Panc1 (cell line): ENCODE results near the gene SIGLEC15. TPM values are rescaled to one million over a fixed set of nuclear protein-coding genes. Genes with fewer than 3 reads are reported as not detected.

Experiments used
- ATAC-seq: fragments of 200-7000 bp; cut with Tn5 transposase; 2 replicates; pipeline ENCODE4 v1.9.1; 2020; ENCODE audit warnings: mild to moderate bottlenecking, moderate library complexity
- BruUV-seq: library from RNA; stranded (reverse); fragments of 400-500 nt; replicated peaks from 2 replicates; lab custom pipeline; 2021; lab: Mats Ljungman, UMichigan
- CTCF ChIA-PET: fragments of 300-600 bp; sonication (Branson Sonifier 250); formaldehyde crosslinking; loops from one replicate; lab custom pipeline; 2022; ENCODE audit warnings: antibody characterized with exemption; lab: Charles Lee
- POLR2A ChIA-PET: fragments of 300-600 bp; sonication (Branson Sonifier 250); formaldehyde crosslinking; loops from one replicate; lab custom pipeline; 2022; ENCODE audit warnings: antibody characterized with exemption; lab: Charles Lee
- DNase-seq: peaks from one replicate; pipeline ENCODE4 v3.0.0-alpha.2; 2010; ENCODE audit warnings: low read depth, low spot score
- H3K27ac ChIP-seq: 2 replicates; pipeline ENCODE4 v1.5.1; 2011; ENCODE audit warnings: mild to moderate bottlenecking, low read length, inconsistent platforms
- H3K27me3 ChIP-seq: fragments of 200-500 bp; sonication (Bioruptor generic); 2 replicates; pipeline ENCODE4 v1.6.0; 2014; ENCODE audit warnings: low read length, inconsistent platforms; ENCODE audit not compliant: control insufficient read depth, insufficient read depth
- H3K36me3 ChIP-seq: fragments of 200-500 bp; sonication (Bioruptor generic); 2 replicates; pipeline ENCODE4 v1.5.1; 2014; ENCODE audit warnings: inconsistent platforms, mild to moderate bottlenecking, low read length, moderate library complexity; ENCODE audit not compliant: control insufficient read depth, insufficient read depth
- H3K4me1 ChIP-seq: 2 replicates; pipeline ENCODE4 v1.5.1; 2011; ENCODE audit warnings: inconsistent platforms, mild to moderate bottlenecking, low read length, moderate library complexity; ENCODE audit not compliant: control insufficient read depth, insufficient read depth
- H3K4me3 ChIP-seq, 2 experiments: 2 replicates each; pipeline ENCODE4 v1.5.1; 2011 to 2012; ENCODE audit warnings: low read depth in 2 of 2, low read length in 2 of 2, mild to moderate bottlenecking in 2 of 2, inconsistent platforms in 1 of 2, moderate library complexity in 1 of 2
- H3K9me3 ChIP-seq: fragments of 200-500 bp; sonication (Bioruptor generic); 2 replicates; pipeline ENCODE4 v1.5.1; 2014; ENCODE audit warnings: low read depth, mild to moderate bottlenecking, inconsistent platforms, low read length, moderate library complexity; ENCODE audit not compliant: control insufficient read depth, insufficient read depth
- CTCF ChIP-seq: fragments of 450-650 bp; IDR thresholded peaks from 2 replicates; pipeline ENCODE4 v1.5.1; 2017; ENCODE audit warnings: mild to moderate bottlenecking
- POLR2AphosphoS5 ChIP-seq: IDR thresholded peaks from 2 replicates; pipeline ENCODE4 v1.6.1; 2012; ENCODE audit warnings: mild to moderate bottlenecking, low read depth, low read length, moderate library complexity
- REST ChIP-seq, 2 experiments: IDR thresholded peaks; 2 replicates each; pipeline ENCODE4 v1.6.1; 2011 to 2012; ENCODE audit warnings: low read depth in 2 of 2, control low read depth in 1 of 2, low read length in 1 of 2, mild to moderate bottlenecking in 1 of 2, moderate library complexity in 1 of 2; ENCODE audit not compliant: insufficient read depth in 1 of 2
- SIN3A ChIP-seq: IDR thresholded peaks from 2 replicates; pipeline ENCODE4 v1.6.1; 2012; ENCODE audit warnings: low read depth, mild to moderate bottlenecking, low read length, moderate library complexity, borderline replicate concordance; ENCODE audit not compliant: insufficient read depth
- TCF7L2 ChIP-seq: IDR thresholded peaks from 2 replicates; pipeline ENCODE4 v1.6.1; 2011; ENCODE audit warnings: mild to moderate bottlenecking, low read depth, low read length, inconsistent platforms
- in situ Hi-C: cut with HindIII; loops from 2 replicates; pipeline ENCODE4 v1.10.0; 2016; ENCODE audit warnings: low sequenced_read_pairs, low pct_unique_long_range_greater_than_20kb
- intact Hi-C: fragments of 100-400 bp; cut with micrococcal nuclease; formaldehyde crosslinking; loops from one replicate; pipeline ENCODE4 v1.10.0; 2022; ENCODE audit not compliant: unreplicated experiment
- total RNA-seq: library from RNA; stranded (reverse); gene quantifications from one replicate; pipeline ENCODE4 v1.2.1, GENCODE V29; 2021; ENCODE audit not compliant: unreplicated experiment

Gene SIGLEC15
- total RNA-seq, 1 experiment from 2014 or later: 0.23 TPM

GRCh38 chr18:45864081-45864480 lies 38.6 kb downstream of the SIGLEC15 start:
- ChIA-PET POLR2A (no interaction called here), CTCF (no interaction called here)
- H3K4me1 ChIP-seq: no peaks in the 10 kb centered on the region
- H3K27ac ChIP-seq: no peak overlapping the region
- H3K4me3 ChIP-seq: no peak overlapping the region
- DNase-seq (no peak), ATAC-seq (no peak)
- TF ChIP-seq POLR2AphosphoS5 (no peak), CTCF (no peak), TCF7L2 (no peak)
- intact Hi-C loops: no loop called here
- H3K36me3 ChIP-seq: no peaks in the 10 kb centered on the region; the same call in 1 of the 2 replicates
- H3K27me3 ChIP-seq: no peaks in the 10 kb centered on the region
- in situ Hi-C loops: no loop called here
- no TSS peak for BruUV-seq
- no peaks in the 10 kb centered on the region for H3K9me3 ChIP-seq

GRCh38 chr18:45865466-45865865 lies 40.0 kb downstream of the SIGLEC15 start:
- in situ Hi-C loops: no loop called here
- no peak for DNase-seq
- ChIA-PET POLR2A (no interaction called here), CTCF (interaction anchor here (0.6 kb wide), 1 partner anchor 36 kb away, joined by 3 read pairs; no protein-coding TSS in a partner anchor)
- no peak overlapping the region for H3K4me3 ChIP-seq
- no peak for ATAC-seq
- intact Hi-C loops: no loop called here
- H3K4me1 ChIP-seq: no peaks in the 10 kb centered on the region
- H3K9me3 ChIP-seq: no peaks in the 10 kb centered on the region
- no TSS peak for BruUV-seq
- TF ChIP-seq POLR2AphosphoS5 (no peak), CTCF (no peak), TCF7L2 (no peak), SIN3A (no peak), REST (IDR thresholded peaks at IDR 0.05; ENCODE audit: insufficient read depth in 1 of 2, low read depth in 2 of 2, low read length in 1 of 2) (no peak)
- H3K27me3 ChIP-seq: no peaks in the 10 kb centered on the region
- no peak overlapping the region for H3K27ac ChIP-seq
- H3K36me3 ChIP-seq: no peaks in the 10 kb centered on the region; the same call in 1 of the 2 replicates
